Liver (tissue), 9 donors: ENCODE data around the gene C2orf80. TPM values are rescaled to one million over a fixed set of nuclear protein-coding genes. Genes with fewer than 3 reads are reported as not detected.

Experiments used
- DNase-seq: peaks from one replicate; pipeline ENCODE4 v3.0.0-alpha.2; 2017; ENCODE audit warnings: low spot score
- H3K27ac ChIP-seq, 2 donors: one replicate each; pipeline ENCODE4 v1.7.0; 2013; ENCODE audit warnings: inconsistent platforms in 2 of 2, low read length in 2 of 2, control low read depth in 1 of 2, low read depth in 1 of 2, mild to moderate bottlenecking in 1 of 2
- H3K27me3 ChIP-seq, 4 donors: one replicate each; pipeline versions ENCODE4 v1.6.1 to v1.7.0; 2013; ENCODE audit warnings: low read length in 3 of 4, inconsistent platforms in 1 of 4, mild to moderate bottlenecking in 1 of 4, moderate library complexity in 1 of 4; ENCODE audit not compliant: control insufficient read depth in 4 of 4, insufficient read depth in 4 of 4
- H3K36me3 ChIP-seq, 4 donors: one replicate each; pipeline versions ENCODE4 v1.6.1 to v1.7.0; 2013; ENCODE audit warnings: low read length in 3 of 4, mild to moderate bottlenecking in 3 of 4, low read depth in 1 of 4, moderate library complexity in 1 of 4; ENCODE audit not compliant: control insufficient read depth in 4 of 4, insufficient read depth in 3 of 4
- H3K4me1 ChIP-seq, 4 donors: one replicate each; pipeline versions ENCODE4 v1.6.1 to v1.7.0; 2013; ENCODE audit warnings: low read length in 3 of 4, mild to moderate bottlenecking in 3 of 4, moderate library complexity in 1 of 4; ENCODE audit not compliant: control insufficient read depth in 4 of 4, insufficient read depth in 4 of 4
- H3K4me3 ChIP-seq, 3 donors: one replicate each; pipeline versions ENCODE4 v1.6.1 to v1.7.0; 2013; ENCODE audit warnings: low read length in 3 of 3, control low read depth in 1 of 3, low read depth in 1 of 3, mild to moderate bottlenecking in 1 of 3
- H3K9ac ChIP-seq, 2 donors: one replicate each; pipeline ENCODE4 v1.7.0; 2013; ENCODE audit warnings: low read length in 2 of 2, mild to moderate bottlenecking in 2 of 2, moderate library complexity in 2 of 2, control low read depth in 1 of 2, low read depth in 1 of 2
- H3K9me3 ChIP-seq, 4 donors: one replicate each; pipeline versions ENCODE4 v1.6.1 to v1.7.0; 2013; ENCODE audit warnings: low read length in 3 of 4; ENCODE audit not compliant: control insufficient read depth in 4 of 4
- ATF3 ChIP-seq: IDR thresholded peaks from 2 replicates; pipeline ENCODE4 v1.6.1; 2016; ENCODE audit warnings: antibody characterized with exemption
- CTCF ChIP-seq: fragments of 150-350 bp; IDR thresholded peaks from 2 replicates; pipeline ENCODE4 v1.5.1; 2017; ENCODE audit warnings: improper control_type of control experiment, low read depth, low read length; ENCODE audit not compliant: missing input control
- FOXA2 ChIP-seq: IDR thresholded peaks from 2 replicates; pipeline ENCODE4 v1.6.1; 2016; ENCODE audit warnings: antibody characterized with exemption
- GABPA ChIP-seq, 2 donors: IDR thresholded peaks in 1 of 2; conservative IDR thresholded peaks in 1 of 2; 2 replicates each; pipeline ENCODE4 v1.6.1; 2016; ENCODE audit warnings: antibody characterized with exemption in 2 of 2, mild to moderate bottlenecking in 1 of 2, moderate library complexity in 1 of 2
- HNF4A ChIP-seq, 2 donors: conservative IDR thresholded peaks; 2 replicates each; pipeline ENCODE4 v1.6.1; 2016; ENCODE audit warnings: antibody characterized with exemption in 2 of 2, mild to moderate bottlenecking in 2 of 2
- HNF4G ChIP-seq: IDR thresholded peaks from 2 replicates; pipeline ENCODE4 v1.6.1; 2016; ENCODE audit warnings: antibody characterized with exemption
- RAD21 ChIP-seq, 2 donors: IDR thresholded peaks; 2 replicates each; pipeline ENCODE4 v1.6.1; 2016; ENCODE audit warnings: antibody characterized with exemption in 2 of 2, mild to moderate bottlenecking in 2 of 2
- RXRA ChIP-seq, 2 donors: IDR thresholded peaks; 2 replicates each; pipeline ENCODE4 v1.6.1; 2017 to 2018; ENCODE audit warnings: antibody characterized with exemption in 2 of 2, mild to moderate bottlenecking in 1 of 2
- TAF1 ChIP-seq: conservative IDR thresholded peaks from 2 replicates; pipeline ENCODE4 v1.6.1; 2016; ENCODE audit warnings: antibody characterized with exemption, mild to moderate bottlenecking
- YY1 ChIP-seq: IDR thresholded peaks from 2 replicates; pipeline ENCODE4 v1.6.1; 2016; ENCODE audit warnings: antibody characterized with exemption, mild to moderate bottlenecking
- ZBTB33 ChIP-seq: IDR thresholded peaks from 2 replicates; pipeline ENCODE4 v1.6.1; 2016; ENCODE audit warnings: antibody characterized with exemption
- WGBS: extraction: QIAGEN DNeasy Blood & Tissue Kit; methylation state at CpG from one replicate; pipeline ENCODE4 v1.1.7; 2013; 5-methylcytosine and 5-hydroxymethylcytosine counted together
- polyA plus RNA-seq, 2 donors: library from polyadenylated mRNA; stranded (reverse) in 1 of 2; unstranded in 1 of 2; fragments of 200-250 nt in 1 of 2; fragments of >200 nt in 1 of 2; fragmentation: Nextera tagmentation in 1 of 2; extraction: Ambion mirVana in 1 of 2; gene quantifications; one replicate each; pipeline versions ENCODE4 v1.2.1 to v1.2.3, GENCODE V29; 2013 to 2015
- total RNA-seq, 2 donors: library from RNA; depleted of rRNA; stranded (reverse); fragments of >200 nt; gene quantifications; one replicate each; pipeline ENCODE4 v1.2.3, GENCODE V29; 2014
- TF ChIP-seq, protein P1 (sequence below): IDR thresholded peaks from 2 replicates; pipeline ENCODE4 v1.6.1; 2016; ENCODE audit warnings: antibody characterized with exemption, mild to moderate bottlenecking
- donor health status: healthy.
- donor health status: healthy.
- donor health status: healthy.
- donor health status: healthy.
- donor health status: healthy.

Gene C2orf80
- total and polyA plus RNA-seq, 4 donors = not detected

DNA sequence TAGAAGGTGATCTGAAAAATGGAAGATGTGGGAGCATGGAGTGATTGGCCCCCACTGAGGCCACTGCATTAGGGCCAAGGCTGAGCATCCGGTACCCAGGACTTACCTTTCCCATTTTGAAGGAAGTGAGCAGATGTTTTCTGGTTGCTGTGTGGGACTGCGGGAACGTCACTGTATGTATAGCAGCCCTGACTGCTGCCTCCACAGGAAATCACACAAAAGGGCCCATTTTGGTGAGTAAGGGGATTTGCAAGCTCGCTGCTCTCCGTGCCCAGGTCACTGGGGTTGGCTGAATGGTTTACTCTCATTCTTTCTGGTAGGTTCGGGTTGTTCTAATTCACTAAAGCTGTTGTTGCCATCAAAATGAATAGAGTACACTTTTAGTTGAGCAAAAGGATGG, 43.8 kb downstream of the C2orf80 start, which contains the start of gene CRYGB (continued):
- no peak for TF ChIP-seq CTCF
- TF ChIP-seq RXRA (IDR thresholded peaks at IDR 0.05) = no peak
- no peak for TF ChIP-seq TAF1
- TF ChIP-seq RAD21 (IDR thresholded peaks at IDR 0.05) = no peak

DNA sequence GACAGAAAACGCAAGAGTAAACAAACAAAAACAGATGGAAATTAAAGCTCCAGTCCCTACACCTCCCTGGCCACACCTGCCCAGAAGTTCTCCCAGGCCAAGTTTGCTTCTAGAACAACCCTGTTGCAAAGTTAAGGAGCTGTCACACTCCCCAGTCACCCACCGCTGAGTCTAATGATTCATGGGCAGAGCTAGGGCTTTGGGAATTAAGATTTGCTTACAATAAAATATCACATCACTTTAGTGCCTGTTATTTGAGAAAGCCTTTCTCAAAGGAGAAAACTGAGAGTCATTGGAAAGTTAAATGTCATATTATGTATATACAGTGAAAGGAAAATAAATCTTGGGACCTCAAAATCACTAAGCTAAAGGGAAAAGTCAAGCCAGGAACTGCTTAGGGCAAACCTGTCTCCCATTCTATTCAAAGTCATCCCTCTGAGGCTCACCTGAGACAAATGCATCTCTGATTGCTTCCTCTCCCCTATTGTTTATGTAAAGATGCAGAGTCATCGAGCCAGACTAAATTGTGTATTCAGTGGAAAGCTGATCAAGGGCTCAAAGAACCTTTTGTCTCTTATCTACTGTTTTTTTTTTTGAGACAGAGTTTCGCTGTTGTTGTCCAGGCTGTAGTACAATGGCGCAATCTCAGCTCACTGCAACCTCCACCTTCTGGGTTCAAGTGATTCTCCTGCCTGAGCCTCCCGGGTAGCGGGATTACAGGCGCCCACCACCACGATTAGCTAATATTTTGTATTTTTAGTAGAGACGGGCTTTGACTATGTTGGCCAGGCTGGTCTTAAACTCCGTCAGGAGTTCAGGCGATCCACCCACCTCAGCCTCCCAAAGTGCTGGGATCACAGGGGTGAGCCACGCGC, 46.7 kb downstream of the C2orf80 start:
- TF ChIP-seq YY1 (no peak), RXRA (IDR thresholded peaks at IDR 0.05) (no peak), HNF4G (no peak), FOXA2 (no peak), TAF1 (no peak), HNF4A (conservative IDR thresholded peaks at IDR 0.05) (no peak), ATF3 (no peak), ZBTB33 (no peak), GABPA (IDR thresholded peaks at IDR 0.05 in 1 of 2, conservative IDR thresholded peaks at IDR 0.05 in 1 of 2) (no peak)
- TF ChIP-seq, protein P1, sequence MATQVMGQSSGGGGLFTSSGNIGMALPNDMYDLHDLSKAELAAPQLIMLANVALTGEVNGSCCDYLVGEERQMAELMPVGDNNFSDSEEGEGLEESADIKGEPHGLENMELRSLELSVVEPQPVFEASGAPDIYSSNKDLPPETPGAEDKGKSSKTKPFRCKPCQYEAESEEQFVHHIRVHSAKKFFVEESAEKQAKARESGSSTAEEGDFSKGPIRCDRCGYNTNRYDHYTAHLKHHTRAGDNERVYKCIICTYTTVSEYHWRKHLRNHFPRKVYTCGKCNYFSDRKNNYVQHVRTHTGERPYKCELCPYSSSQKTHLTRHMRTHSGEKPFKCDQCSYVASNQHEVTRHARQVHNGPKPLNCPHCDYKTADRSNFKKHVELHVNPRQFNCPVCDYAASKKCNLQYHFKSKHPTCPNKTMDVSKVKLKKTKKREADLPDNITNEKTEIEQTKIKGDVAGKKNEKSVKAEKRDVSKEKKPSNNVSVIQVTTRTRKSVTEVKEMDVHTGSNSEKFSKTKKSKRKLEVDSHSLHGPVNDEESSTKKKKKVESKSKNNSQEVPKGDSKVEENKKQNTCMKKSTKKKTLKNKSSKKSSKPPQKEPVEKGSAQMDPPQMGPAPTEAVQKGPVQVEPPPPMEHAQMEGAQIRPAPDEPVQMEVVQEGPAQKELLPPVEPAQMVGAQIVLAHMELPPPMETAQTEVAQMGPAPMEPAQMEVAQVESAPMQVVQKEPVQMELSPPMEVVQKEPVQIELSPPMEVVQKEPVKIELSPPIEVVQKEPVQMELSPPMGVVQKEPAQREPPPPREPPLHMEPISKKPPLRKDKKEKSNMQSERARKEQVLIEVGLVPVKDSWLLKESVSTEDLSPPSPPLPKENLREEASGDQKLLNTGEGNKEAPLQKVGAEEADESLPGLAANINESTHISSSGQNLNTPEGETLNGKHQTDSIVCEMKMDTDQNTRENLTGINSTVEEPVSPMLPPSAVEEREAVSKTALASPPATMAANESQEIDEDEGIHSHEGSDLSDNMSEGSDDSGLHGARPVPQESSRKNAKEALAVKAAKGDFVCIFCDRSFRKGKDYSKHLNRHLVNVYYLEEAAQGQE = no peak
- 79% methylated on average over 14 of the region's 14 CpGs for WGBS
- Histone ChIP-seq H3K9ac (no peak overlapping the region), H3K36me3 (no peaks in the 10 kb centered on the region), H3K27me3 (peaks cover 0 to 4% (median 0%) of the 10 kb centered on the region in 4 donors), H3K4me1 (no peaks in the 10 kb centered on the region), H3K27ac (no peak overlapping the region), H3K4me3 (no peak overlapping the region), H3K9me3 (no peaks in the 10 kb centered on the region)
- DNase-seq = no peak
